Upper lobe of left lung (tissue), 6 donors: ENCODE data around the gene RIMBP2. TPM values are rescaled to one million over a fixed set of nuclear protein-coding genes. Genes with fewer than 3 reads are reported as not detected.

Source experiments
- ATAC-seq, 2 donors: fragments of 200-7000 bp; cut with Tn5 transposase; one replicate each; pipeline ENCODE4 v1.9.1; 2022; ENCODE audit warnings: mild to moderate bottlenecking in 2 of 2, moderate library complexity in 2 of 2; ENCODE audit not compliant: low FRiP score in 2 of 2
- DNase-seq, 2 donors: peaks; one replicate each; pipeline ENCODE4 v3.0.0-alpha.2; 2019 to 2020
- H3K27ac ChIP-seq, 4 donors: fragments of 200-600 bp; sonication (generic); one replicate each; pipeline ENCODE4 v1.5.1; 2016 to 2019
- H3K27me3 ChIP-seq, 4 donors: fragments of 200-600 bp; sonication (generic); one replicate each; pipeline ENCODE4 v1.5.1; 2017 to 2019
- H3K36me3 ChIP-seq, 4 donors: fragments of 200-600 bp; sonication (generic); one replicate each; pipeline ENCODE4 v1.5.1; 2016 to 2019
- H3K4me1 ChIP-seq, 4 donors: fragments of 200-600 bp; sonication (generic); one replicate each; pipeline ENCODE4 v1.5.1; 2018 to 2019
- H3K4me3 ChIP-seq, 4 donors: fragments of 200-600 bp; sonication (generic); one replicate each; pipeline ENCODE4 v1.5.1; 2017 to 2019; ENCODE audit warnings: mild to moderate bottlenecking in 2 of 4, moderate library complexity in 1 of 4
- H3K9me3 ChIP-seq, 4 donors: fragments of 200-600 bp; sonication (generic); one replicate each; pipeline ENCODE4 v1.5.1; 2018 to 2019
- CTCF ChIP-seq, 6 experiments: fragments of 450-650 bp in 4 of 6; fragments of 200-600 bp in 2 of 6; sonication (generic) in 2 of 6; IDR thresholded peaks; one replicate each; pipeline ENCODE4 v1.5.1; 2016 to 2019; ENCODE audit warnings: antibody characterized with exemption in 6 of 6
- EP300 ChIP-seq, 4 donors: sonication (generic); formaldehyde crosslinking; IDR thresholded peaks; one replicate each; pipeline ENCODE4 v1.5.1; 2017; ENCODE audit warnings: antibody characterized with exemption in 4 of 4, control low read depth in 2 of 4
- POLR2A ChIP-seq, 4 donors: fragments of 450-650 bp; IDR thresholded peaks; one replicate each; pipeline ENCODE4 v1.5.1; 2016 to 2017; ENCODE audit warnings: antibody characterized with exemption in 4 of 4, mild to moderate bottlenecking in 2 of 4
- POLR2AphosphoS5 ChIP-seq, 2 donors: sonication (generic); formaldehyde crosslinking; IDR thresholded peaks; one replicate each; pipeline ENCODE4 v1.5.1; 2017; ENCODE audit warnings: antibody characterized with exemption in 2 of 2
- WGBS, 2 donors: methylation state at CpG; one replicate each; pipeline ENCODE4 v1.1.5; 2017 to 2018; 5-methylcytosine and 5-hydroxymethylcytosine counted together
- total RNA-seq, 6 donors: library from RNA; depleted of rRNA in 4 of 6; stranded (reverse); fragments of >200 nt in 4 of 6; gene quantifications; one replicate each; pipeline versions ENCODE4 v1.1.0 to v1.2.1, GENCODE V29; 2016 to 2021
- donor health status: DM: no; HTN: no; CAD: no; lungs with moderate emphysema.
- donor health status: DM: no; HTN: yes; CAD: no; lungs with severe emphysema.

The RIMBP2 gene
- total RNA-seq, 6 donors from 2014 or later = 0.23 to 3.9 (median 0.44) TPM; not detected in 1

- 88 to 89% methylated on average over 13 of the region's 13 CpGs for WGBS, 2 donors
- Histone ChIP-seq H3K4me3 (no peak overlapping the region), H3K27me3 (no peaks in the 10 kb centered on the region), H3K36me3 (no peaks in the 10 kb centered on the region), H3K27ac (no peak overlapping the region), H3K9me3 (no peaks in the 10 kb centered on the region), H3K4me1 (no peaks in the 10 kb centered on the region)
- ATAC-seq (no peak), DNase-seq (no peak)
- no peak for TF ChIP-seq EP300 (IDR thresholded peaks at IDR 0.05)
Measured at GRCh38 chr12:130438711-130439110, 277.4 kb downstream of the RIMBP2 start.

- Histone ChIP-seq H3K27me3 (no peaks in the 10 kb centered on the region), H3K36me3 (no peaks in the 10 kb centered on the region), H3K9me3 (no peaks in the 10 kb centered on the region), H3K4me3 (no peak overlapping the region), H3K4me1 (no peaks in the 10 kb centered on the region), H3K27ac (no peak overlapping the region)
- no peak for DNase-seq
- 96 to 98% methylated on average over 18 to 19 of the region's 19 CpGs for WGBS, 2 donors
- TF ChIP-seq POLR2AphosphoS5 (IDR thresholded peaks at IDR 0.05) (no peak), EP300 (IDR thresholded peaks at IDR 0.05) (no peak), POLR2A (IDR thresholded peaks at IDR 0.05) (no peak), CTCF (IDR thresholded peaks at IDR 0.05) (no peak)
- no peak for ATAC-seq
Measured at GRCh38 chr12:130438243-130438620, 277.9 kb downstream of the RIMBP2 start.

DNA sequence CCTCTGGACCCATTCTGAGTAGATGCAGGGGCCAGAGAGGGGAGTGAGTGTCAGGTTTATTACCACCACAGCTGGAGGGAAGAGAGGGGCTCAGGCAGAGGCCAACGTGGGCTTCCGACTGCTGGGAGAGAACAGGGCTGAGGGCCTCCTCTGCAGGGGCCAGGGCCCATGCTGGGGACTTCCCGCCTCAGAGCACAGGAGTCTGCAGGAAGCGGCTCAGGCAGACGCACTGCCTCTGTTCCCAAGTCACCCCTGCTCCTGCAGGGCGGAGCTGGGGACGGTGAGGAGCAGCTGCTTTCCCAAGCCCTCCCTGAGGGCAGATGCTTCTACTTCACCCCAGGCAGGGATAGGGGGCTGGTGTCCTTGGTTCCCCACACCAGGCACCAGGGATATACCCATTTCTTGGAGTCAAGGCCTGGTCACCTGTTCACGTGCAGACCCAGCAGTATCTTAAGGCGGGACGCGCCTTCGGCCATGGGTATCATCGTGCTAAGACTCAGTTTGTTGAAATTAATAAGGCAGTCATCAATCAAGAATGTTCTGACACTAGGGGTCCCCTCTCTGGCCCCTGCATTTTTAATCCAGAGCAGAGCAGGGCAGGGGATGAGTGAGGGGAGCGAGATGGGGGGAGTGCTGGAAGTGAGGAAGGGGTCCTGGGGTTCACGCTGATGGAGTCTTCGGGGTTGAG, 278.4 kb downstream of the RIMBP2 start:
- WGBS, 2 donors = 90 to 94% methylated on average over 11 to 16 of the region's 16 CpGs
- no peak for DNase-seq

DNA sequence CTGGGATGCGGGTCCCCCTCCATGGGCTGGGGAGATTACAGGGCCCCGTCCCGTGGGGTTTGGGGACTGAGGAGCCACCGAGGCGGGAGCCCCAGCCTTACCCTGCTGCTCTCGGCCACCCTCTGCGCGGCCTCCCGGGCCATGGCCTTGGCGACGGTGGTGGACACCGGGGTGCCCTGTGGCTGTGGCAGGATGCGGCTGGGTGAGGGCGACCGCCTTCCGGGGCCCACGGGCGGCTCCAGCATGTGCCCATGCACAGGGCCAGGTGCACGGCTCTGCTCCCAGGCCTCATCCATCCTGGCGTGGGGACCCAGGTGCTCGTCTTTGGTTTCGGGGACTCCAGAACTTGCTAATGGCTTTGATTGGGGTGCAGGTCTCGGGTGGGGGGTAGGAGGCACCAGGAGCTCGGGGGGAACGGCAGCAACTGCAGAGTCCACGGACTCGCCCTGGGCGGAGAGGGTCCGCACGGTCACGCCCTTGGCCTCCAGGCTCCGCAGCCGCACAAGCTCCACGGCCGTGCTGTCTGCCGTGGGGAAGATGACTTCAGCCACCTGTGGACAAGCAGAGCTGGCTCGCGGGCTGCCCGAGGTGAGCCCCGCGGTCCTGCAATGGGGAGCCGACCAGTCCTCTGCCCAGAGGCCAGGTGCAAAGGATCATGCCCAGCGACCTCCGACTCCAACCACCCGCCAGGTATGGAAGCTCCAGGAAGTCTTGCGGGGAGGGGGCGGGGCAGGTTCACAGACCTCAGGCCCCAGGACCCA, 279.2 kb downstream of the RIMBP2 start:
- Histone ChIP-seq H3K4me1 (no peaks in the 10 kb centered on the region), H3K27me3 (no peaks in the 10 kb centered on the region), H3K4me3 (no peak overlapping the region), H3K27ac (no peak overlapping the region), H3K36me3 (no peaks in the 10 kb centered on the region), H3K9me3 (no peaks in the 10 kb centered on the region)
- DNase-seq (peak in 1 of 2 donors; percentile 80), ATAC-seq (peak in 1 of 2 donors; percentile 23)
- TF ChIP-seq POLR2AphosphoS5 (IDR thresholded peaks at IDR 0.05) (no peak), EP300 (IDR thresholded peaks at IDR 0.05) (no peak), CTCF (IDR thresholded peaks at IDR 0.05) (no peak), POLR2A (IDR thresholded peaks at IDR 0.05) (no peak)
- WGBS, 2 donors = 90 to 94% methylated on average over 2 to 33 of the region's 47 CpGs

More for the DNA sequence above, 278.4 kb downstream of the RIMBP2 start:
- no peak for TF ChIP-seq CTCF (IDR thresholded peaks at IDR 0.05)
- TF ChIP-seq POLR2A (IDR thresholded peaks at IDR 0.05) = no peak
- no peak for TF ChIP-seq POLR2AphosphoS5 (IDR thresholded peaks at IDR 0.05)
- TF ChIP-seq EP300 (IDR thresholded peaks at IDR 0.05) = no peak
- Histone ChIP-seq H3K36me3 (no peaks in the 10 kb centered on the region), H3K27ac (no peak overlapping the region), H3K9me3 (no peaks in the 10 kb centered on the region), H3K4me3 (no peak overlapping the region), H3K4me1 (no peaks in the 10 kb centered on the region), H3K27me3 (no peaks in the 10 kb centered on the region)
- no peak for ATAC-seq

DNA sequence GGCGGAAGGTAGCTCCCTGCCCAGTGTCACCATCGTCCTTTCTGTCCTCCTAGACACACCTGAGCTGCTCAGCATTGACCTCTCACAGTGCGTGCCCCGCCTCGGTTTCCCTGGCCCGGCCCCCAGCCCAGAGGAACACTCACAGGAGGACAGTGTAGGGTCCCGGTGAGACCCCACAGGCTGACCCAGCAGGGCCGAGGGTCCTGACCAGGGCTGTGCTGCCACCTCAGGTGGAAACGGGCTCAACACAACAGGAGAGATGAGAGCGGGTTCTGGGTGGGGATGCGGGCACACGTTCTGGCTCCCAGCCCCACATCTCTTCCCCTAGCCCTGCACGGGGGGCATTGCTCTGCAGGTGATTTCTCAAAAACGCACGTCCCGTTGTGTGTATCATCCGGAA, 280.3 kb downstream of the RIMBP2 start:
- Histone ChIP-seq H3K27ac (no peak overlapping the region), H3K4me1 (no peaks in the 10 kb centered on the region), H3K27me3 (no peaks in the 10 kb centered on the region), H3K4me3 (no peak overlapping the region), H3K36me3 (no peaks in the 10 kb centered on the region), H3K9me3 (no peaks in the 10 kb centered on the region)
- ATAC-seq = no peak
- TF ChIP-seq EP300 (IDR thresholded peaks at IDR 0.05) = no peak
- no peak for TF ChIP-seq POLR2AphosphoS5 (IDR thresholded peaks at IDR 0.05)
- TF ChIP-seq CTCF (IDR thresholded peaks at IDR 0.05) = no peak
- TF ChIP-seq POLR2A (IDR thresholded peaks at IDR 0.05) = no peak
- DNase-seq = peak in 1 of 2 donors; percentile 65
- WGBS, 2 donors = 87 to 93% methylated on average over 5 to 17 of the region's 17 CpGs
